IPS DF 4.7 (cell line): Measurements from ENCODE around the gene TMEM106B.
"Not testable (repeated sequence)": the region's sequence is repeated elsewhere in the genome, so short reads cannot be mapped to it uniquely, and the experiment has no call there.

Source experiments
- DNase-seq: peaks from one replicate; pipeline ENCODE4 v3.0.0-alpha.2; 2013; ENCODE audit warnings: low spot score; ENCODE audit errors: extremely low read depth

Gene TMEM106B

DNA sequence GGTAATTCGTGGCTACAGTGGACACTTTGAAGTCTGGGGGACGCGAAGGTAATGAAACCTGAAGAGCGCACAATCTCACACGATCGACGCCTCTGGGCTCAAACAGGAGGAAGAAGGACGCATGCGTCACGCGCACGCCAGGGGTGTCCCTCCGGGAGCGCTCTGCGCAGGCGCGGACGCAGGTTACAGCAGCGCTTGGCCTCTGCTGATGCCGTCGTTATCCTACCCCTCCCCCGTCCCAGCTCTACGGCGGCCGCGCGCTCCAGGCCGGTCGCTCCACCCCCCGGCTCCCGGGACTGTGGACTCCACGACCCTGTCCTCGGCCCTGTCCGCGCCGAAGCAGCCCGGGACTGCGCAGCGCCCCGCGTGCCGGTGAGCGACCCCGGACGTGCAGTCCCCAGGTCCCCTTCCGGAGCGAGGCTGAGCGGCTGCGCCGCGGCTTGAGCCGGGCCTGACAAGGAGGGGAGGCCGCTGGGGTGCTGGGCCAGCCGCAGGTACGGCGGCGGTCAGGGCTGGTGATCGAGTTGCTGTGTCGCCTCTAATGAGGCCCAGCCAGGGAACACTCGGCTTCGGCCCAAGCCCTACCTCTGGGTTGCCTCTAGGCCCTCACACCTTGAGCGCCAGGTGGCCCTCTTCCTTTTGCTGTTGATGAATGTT lies at the start of gene TMEM106B:
Gene TMEM106B, plus strand, starts transcription at position 241 of the 657 bp plus-strand sequence. CDS start 3,517 bp downstream, outside the sequence.
- DNase-seq: peak; percentile 74

DNA sequence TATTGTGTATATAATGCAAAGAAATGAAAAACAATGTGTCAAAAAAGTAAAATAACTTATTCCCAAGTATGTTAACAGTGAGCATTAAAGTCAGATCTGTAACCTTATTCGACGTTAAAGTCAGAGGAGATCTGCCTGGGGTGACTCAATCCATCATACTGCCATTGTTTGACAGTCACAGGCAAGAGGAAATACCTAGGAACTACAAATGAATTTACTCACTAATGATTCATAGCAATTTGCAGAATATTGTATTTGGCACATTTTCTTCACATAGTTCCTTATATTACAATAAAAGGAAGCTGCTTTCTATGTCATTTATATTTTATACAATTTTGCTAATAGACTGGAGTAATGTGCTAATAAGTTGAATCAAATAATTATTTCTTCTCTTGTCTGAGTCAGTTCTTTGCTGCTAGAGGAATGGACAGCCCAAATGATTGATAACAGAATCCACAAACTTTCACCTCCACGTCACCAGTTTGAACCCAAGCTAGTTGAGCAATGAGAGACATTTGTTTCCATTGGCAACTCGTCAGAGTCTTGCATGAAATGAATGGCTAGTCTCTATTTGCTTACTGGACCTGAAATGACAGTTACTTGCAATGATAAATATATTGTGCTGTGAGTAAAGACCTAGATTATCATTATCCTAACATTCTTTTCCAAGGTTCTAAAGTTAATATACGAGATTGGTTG lies 48.5 kb upstream of the TMEM106B start:
- no peak for DNase-seq

GRCh38 chr7:12168065-12168464 lies 43.0 kb upstream of the TMEM106B start:
- DNase-seq: not testable (repeated sequence)

DNA sequence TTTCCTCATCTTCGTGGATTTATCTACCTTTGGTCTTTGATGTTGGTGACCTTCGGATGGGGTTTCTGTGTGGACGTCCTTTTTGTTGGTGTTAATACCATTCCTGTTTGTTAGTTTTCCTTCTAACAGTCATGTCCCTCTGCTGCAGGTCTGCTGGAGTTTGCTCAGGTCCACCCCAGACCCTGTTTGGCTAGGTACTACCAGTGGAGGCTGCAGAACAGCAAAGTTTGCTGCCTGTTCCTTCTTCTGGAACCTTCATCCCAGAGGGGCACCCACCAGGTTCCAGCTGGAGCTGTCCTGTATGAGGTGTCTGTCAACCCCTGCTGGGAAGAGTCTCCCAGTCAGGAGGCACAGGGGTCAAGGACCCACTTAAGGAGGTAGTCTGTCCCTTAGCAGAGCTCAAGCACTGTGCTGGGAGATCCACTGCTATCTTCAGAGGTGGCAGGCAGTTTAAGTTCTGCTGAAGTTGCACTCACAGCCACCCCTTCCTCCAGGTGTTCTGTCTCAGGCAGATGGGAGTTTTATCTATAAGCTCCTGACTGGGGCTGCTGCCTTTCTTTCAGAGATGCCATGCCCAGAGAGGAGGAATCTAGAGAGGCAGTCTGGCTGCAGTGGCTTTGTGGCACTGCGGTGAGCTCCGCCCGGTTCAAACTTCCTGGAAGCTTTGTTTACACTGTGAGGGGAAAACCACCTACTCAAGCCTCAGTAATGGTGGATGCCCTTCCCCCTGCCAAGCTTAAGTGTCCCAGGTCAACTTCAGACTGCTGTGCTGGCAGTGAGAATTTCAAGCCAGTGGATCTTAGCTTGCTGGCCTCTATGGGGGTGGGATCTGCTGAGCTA lies 40.9 kb upstream of the TMEM106B start:
- not testable (repeated sequence) for DNase-seq

GRCh38 chr7:12173671-12174070 lies 37.4 kb upstream of the TMEM106B start:
- no peak for DNase-seq

- DNase-seq: no peak
Measured at GRCh38 chr7:12174931-12175330, 36.2 kb upstream of the TMEM106B start.

DNA sequence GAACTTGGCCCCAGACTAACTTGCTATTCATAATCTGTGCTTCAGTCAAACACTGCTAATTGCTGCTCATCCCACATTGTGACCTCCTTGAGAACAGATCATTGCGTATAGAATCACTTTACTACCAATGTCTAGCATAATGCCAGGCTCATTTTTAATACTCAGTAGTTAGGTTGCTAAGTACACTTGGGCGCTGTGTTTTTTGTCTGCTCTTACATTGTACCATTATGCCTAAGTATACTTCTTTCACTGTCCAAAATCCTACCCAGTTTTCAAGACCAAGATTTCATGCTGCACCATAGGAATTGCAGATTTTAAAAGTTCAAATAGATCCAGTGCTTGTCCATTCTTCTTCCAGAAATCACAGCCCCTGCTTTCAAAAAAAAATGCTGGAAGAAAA lies 32.8 kb upstream of the TMEM106B start:
- no peak for DNase-seq

DNA sequence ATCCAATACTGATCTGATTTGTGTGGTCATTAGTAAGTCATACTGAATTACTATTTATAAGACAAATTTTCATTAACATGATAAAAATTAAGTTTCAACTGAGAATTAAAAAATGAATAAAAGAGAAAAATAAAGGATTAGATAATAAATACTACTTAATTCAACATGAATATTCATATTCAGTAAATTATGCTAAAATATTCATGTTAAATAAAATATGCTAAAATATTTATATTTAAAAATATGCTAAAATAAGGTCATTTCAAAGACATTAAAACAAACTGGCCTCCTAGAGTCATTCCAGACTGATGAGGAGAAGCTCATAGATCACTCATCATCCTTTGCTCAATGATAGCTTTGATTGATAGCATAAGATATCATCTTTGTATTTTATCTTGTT lies 16.7 kb upstream of the TMEM106B start:
- DNase-seq: no peak

DNA sequence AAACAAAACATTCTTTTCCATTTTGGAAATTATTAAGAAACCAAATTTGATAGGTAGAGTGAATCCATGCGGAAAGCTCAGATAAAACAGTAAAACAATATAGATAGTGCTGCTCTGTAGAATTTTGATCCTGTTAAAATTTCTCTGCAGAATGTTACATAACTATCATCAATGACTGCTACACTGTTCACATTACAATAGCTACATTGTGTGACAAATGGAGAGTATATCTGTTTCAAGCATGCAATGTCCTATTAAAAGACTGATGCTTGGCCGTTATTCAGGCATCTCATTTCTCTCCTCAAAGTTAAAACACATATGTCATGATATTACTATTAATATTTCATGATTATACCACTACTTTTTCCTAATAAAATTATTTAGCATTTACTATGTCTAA lies 14.7 kb upstream of the TMEM106B start:
- no peak for DNase-seq

- DNase-seq: no peak
Measured at GRCh38 chr7:12199363-12199762, 11.7 kb upstream of the TMEM106B start.

DNA sequence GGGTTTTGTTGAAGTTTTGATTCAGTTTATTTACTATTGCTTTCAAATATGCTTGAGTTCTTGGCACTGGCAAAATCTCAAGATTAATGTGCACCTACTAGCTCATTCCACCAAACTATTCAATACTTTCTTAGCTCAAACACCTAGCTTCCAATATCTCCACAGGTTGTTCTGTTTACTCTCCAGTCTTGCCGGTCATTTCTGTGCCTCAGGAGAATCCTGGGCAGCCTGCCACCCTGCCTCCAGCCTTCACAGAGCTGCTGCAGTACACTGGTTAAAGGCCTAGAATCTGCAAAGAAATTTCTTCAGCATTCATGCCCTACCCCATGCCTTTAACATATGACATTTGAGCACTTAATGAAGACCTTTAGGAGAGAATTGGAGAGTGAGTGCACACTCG lies 4.0 kb upstream of the TMEM106B start:
- no peak for DNase-seq

DNA sequence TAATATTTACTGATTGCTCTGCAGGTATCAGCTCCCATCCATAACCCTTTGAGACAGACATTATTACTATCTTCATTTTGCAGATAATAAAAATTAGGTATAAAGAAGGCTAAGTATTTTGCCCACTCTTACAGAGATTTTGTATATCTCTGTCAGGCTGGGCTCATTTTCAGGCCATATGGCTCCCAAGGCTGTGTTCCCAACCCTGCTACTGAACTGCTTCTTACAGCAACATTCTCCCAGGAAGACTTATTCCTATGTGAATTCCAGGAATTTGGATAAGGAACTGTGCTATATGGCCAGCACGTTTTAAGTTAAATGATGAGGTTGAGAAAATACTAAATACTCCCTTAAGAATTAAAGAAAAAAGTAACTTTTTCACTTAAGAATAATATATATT lies 1.9 kb upstream of the TMEM106B start:
- DNase-seq: no peak

GRCh38 chr7:12210179-12211053 lies 678 bp upstream of the TMEM106B start:
- DNase-seq: no peak

GRCh38 chr7:12211711-12212485 lies 804 bp downstream of the TMEM106B start:
- DNase-seq: no peak

DNA sequence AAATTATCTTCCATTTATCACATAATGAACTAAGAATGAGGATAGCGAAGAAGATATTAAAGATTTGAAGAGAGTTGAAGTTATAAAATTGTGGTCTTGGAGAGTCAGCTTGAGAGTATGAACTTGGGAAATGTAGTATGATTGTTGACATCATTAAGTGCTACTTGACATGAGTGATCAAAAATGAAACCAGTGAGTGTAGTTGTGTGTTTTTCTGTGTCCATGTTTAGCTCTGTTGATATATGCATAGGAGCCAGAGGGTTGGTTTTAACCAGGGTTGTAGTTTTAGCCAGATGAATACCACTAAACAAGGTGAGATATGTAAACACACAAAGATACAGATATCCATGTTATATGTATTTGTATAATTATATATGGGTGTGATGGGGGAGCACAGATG lies 6.2 kb downstream of the TMEM106B start:
- DNase-seq: no peak

- no peak for DNase-seq
Measured at GRCh38 chr7:12220389-12221046, 9.4 kb downstream of the TMEM106B start.

- no peak for DNase-seq
Measured at GRCh38 chr7:12221414-12221813, 10.3 kb downstream of the TMEM106B start.

GRCh38 chr7:12222889-12223579 lies 11.9 kb downstream of the TMEM106B start:
- no peak for DNase-seq

- not testable (repeated sequence) for DNase-seq
Measured at GRCh38 chr7:12225017-12225416, 13.9 kb downstream of the TMEM106B start.
